GM18505 (cell line): ENCODE data around the gene PLB1.

Experiments
- ATAC-seq: cut with Tn5 transposase; IDR thresholded peaks from one replicate; pipeline ENCODE4 v1.9.1; 2021; ENCODE audit not compliant: unreplicated experiment
- POLR2A ChIP-seq: IDR thresholded peaks from 4 replicates; pipeline ENCODE4 v1.6.1; 2011; ENCODE audit warnings: borderline replicate concordance; ENCODE audit not compliant: insufficient read depth, insufficient read length; ENCODE audit errors: extremely low read depth

PLB1 gene

DNA sequence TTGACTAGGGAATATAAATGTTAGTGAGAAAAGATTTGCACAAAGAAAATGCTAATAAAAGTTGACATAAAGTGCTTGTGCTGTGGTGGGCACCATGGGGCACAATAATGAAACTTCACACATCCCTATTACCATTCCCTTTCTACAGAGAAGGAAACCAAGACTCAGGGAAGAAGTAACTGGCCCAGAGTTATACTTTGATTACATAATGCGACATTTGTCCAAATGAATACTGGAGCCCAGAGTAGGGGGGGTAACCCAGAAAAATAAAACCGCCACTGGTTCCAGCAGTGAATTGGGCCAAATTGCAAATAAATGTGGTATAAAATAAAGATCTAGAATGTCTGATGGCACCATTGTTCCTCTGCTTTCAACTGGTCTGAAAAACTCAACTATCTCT lies 149.7 kb downstream of the PLB1 start:
- no peak for TF ChIP-seq POLR2A
- ATAC-seq = no peak

DNA sequence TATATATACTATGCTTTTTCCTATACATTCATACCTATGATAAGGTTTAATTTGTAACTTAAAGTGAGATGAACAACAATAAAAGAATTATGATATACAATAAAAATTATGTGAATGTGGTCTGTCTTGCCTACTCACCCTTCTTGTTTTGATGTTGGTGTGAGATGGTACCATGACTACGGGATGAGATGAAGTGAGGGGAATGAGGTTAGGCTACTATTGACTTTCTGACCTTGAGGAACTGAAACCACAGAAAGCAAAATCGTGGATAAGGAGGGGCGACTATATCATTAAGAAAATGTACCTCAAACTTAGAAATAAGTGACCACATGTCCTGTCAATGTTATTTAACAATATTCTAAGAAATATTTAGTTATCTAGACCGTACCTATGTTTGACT lies 151.8 kb downstream of the PLB1 start:
- no peak for TF ChIP-seq POLR2A
- ATAC-seq = no peak

DNA sequence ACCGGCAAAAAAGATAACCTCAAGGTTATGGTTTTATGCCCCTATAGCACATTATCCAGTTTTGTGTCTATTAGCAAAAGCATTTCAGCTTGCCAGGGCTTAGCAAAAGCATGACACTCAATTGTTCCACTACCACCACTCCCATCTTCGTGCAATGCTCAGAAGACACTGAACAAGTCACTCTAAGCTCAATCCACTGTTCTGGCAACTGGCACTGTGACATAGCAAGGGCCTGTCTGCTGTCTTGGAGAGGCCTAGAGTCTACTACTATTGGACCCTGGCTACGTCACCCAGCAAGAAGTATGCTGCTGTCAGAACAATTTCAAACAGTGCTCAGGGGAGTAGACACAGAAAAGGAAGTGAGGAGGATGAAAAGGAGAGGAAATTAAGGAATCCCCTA lies 152.3 kb downstream of the PLB1 start:
- no peak for ATAC-seq
- no peak for TF ChIP-seq POLR2A

DNA sequence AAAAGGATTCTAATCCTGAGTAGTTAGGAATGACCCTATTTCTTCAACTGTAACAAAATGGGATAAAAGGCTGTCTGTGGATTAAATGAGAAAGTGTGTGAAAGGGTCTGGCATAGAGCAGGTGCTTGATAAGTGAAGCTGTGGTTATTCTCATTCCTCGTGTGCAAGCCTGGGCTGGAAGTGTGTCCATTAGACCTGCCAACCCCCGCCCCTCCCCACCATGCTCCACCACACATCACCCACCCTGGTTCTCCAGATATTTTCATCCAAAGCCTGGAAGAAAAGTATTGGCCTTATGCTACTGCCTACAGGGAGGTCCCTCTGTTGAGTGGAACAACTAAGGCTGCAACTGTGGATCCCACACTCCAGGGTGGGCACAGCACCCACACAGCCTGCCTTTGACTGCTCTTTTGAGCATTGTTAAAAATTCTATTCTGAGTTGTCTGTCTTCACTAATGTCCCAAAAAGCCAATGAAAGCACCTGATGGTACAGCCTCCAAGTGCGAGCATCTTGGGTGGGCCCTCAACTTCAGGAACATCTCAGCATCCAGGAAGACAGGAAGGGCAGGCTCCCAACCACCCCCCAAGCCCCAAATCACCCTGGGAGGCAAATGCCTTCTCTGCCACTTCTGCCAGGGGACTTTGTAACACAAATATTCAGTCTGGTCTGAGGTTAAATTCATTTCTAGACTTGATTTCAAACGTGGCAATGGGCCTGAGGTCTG lies 153.0 kb downstream of the PLB1 start:
- no peak for TF ChIP-seq POLR2A
- no peak for ATAC-seq

DNA sequence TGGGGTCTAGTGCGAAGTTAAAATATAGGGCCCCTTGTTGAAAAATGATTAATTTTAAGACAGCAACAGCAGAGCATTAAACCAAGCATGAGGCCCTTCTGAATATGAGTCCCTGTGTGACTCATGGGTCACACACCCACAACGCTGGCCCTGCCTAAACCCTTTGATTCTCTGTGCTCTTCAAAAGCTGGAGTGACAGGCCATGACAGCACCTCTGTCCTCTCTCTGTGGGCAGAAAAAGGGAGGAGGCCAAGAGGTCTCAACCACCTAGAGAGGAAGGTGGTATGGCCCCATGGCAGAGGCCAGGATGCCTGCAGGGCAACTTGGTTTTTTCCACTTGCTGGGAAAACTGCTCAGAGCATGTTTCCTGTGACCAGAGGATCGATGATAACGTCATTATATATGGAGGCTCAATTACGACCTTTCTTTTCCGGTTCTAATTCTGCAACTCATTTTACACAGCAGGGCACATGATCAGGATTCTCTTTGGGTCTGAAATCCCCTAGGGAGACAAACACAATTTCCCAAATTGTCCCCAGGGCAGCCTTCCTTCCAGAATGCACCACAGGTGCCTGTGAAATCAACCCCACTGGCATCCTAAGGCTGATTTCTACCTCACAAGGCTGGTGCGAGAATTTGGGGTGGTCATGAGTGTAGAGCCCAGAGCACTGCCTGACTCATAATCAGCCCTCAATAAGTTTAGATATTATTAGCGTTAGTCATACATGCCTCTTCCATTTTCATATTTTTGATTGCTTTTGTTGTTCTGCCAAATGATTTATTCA lies 153.8 kb downstream of the PLB1 start:
- no peak for ATAC-seq
- no peak for TF ChIP-seq POLR2A

DNA sequence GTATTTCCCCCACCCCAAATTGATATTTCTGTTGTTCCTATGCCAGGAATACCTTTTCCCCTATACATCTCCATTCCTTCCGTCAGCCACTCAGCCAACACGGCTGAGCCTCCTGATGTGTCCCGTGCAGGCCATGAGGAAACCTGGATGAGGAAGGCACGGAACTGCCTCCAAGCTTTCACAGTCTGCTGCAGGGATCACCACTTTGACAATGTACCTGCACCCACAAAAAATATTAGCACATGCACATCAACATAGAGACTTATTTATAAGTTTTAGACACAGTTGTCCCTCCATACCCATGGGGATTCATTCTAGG lies 154.4 kb downstream of the PLB1 start:
- no peak for TF ChIP-seq POLR2A
- ATAC-seq = no peak

DNA sequence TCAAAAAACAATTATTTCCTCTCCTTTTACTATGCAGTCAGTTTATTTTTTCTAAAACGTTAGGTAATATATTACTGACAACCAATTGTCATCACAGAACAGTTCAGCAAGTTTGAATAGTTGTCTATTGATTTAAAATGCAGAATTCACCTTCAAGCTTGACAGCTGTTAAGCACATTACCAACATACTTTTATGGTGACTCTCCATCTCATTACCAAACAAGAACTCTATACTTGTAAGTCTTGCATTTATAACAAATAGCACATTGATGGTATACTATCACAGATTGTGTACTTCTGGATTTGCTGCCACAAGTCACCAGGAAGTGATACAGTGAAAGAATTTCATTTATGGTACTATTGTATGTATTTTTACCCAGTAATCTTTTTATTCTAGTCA lies 156.4 kb downstream of the PLB1 start:
- no peak for ATAC-seq
- no peak for TF ChIP-seq POLR2A

DNA sequence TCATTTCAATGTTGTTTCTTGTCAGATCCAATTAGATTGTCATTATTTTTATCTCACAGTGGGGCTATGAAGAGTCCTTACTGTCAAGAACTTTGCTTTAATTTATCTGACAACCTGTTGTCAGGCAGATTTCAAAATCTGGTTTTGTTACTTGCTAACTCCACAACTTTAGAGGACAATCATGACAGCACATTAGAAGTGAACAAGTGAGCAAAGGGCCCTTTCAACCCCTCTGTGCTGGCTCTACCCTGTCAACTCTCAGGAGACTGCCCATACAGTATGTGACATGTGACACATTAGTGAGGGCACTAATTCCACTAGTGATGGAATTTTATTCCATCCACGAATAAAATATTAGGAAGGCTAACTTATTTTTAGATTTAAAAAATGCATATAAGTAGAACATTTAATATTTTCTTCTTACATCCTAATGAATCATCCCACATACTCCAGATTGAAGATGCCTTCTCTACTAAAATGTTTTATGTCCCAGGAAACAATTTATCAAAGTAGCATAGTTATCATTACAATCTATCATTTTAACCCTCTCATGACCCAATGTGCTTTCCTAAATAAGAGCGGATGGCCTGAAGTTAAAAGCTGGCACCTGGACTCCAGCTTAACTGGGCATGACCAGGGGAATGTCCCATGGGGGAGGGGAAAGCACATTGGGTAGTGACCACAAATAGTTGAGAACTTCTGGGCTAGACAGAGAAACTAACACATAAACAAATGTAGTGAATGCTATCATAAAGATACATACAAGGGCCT lies 158.2 kb downstream of the PLB1 start:
- no peak for ATAC-seq
- no peak for TF ChIP-seq POLR2A

DNA sequence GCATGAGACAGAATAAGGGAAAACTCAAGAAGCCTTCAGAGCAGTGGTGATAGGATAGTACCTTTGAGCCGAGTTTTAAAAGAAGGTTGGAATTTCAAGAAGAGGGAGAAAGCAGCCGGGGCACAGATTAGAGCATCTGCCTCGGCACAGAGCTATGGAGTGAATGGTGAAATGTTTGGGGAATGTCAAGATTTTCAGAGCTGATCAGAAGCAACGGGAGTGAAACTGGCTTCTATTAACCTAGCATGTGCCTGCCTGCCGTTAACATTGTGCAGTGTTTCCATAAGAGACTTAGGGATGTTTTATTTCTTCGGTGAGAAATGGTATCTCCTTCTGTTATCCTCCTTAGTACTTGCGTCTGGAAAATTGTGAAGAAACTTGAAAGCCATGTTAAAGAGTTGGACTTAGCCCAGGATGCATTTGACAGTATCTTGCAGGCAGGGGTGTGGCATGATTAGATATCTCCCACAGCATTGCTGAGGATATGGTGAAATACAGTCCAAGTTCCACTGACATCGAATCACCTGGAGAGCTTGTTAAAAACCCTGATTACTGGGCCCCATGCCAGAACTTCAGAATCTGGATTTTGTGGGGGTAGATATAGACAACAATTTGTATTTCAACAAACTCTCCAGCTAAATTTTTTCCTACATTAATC lies 158.9 kb downstream of the PLB1 start:
- no peak for TF ChIP-seq POLR2A
- ATAC-seq = no peak

DNA sequence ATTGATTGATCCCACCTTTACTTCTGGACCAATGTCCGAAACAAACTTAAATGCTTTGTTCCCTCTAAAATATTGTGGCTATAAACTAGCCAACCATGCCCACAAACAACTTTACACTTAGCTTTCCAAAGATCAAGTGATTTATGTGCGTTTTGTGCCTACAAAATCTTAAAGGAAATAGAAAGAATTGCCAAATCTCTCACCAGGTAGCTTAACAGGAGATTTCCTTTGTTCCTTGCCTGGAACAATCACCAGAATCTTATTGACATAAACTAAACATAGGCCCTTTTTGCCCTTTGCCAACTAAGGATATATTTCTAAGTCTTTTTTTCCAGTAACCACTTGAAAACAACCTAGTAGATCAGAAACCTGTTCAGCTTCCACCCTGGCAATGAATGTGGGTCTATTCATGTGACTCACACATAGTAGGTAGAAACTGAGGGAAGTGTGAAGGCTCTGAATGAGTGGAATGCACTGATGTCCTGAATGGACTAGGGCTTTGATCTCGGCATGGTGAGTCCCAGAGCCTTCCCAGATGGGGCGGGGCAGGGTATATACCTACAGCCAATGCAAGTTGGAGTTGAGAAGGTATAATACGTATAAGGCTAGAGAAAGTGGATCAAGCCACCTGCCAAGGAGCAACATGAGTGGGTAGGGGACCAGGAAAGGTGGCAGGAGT lies 161.2 kb downstream of the PLB1 start:
- TF ChIP-seq POLR2A = no peak
- no peak for ATAC-seq

DNA sequence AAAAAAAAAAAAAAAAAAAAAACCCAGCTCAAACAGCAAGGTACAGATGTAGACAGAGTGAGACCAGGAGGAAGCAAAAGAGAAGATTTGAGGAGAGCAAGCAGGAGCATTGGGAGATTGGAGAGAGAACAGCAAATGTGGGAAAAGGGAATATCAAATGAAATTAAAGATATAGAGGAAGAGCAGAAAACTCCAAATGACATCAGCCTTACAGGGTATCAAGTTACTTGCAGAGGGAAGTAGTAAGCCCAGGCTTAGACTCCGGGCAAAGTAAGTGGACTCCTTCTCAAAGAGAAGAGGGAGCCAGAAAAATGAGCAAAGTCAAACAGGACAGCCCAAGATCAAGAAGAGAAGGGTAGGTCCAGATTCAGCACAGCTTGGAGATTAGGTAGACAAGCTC lies 162.5 kb downstream of the PLB1 start:
- TF ChIP-seq POLR2A = no peak
- no peak for ATAC-seq

DNA sequence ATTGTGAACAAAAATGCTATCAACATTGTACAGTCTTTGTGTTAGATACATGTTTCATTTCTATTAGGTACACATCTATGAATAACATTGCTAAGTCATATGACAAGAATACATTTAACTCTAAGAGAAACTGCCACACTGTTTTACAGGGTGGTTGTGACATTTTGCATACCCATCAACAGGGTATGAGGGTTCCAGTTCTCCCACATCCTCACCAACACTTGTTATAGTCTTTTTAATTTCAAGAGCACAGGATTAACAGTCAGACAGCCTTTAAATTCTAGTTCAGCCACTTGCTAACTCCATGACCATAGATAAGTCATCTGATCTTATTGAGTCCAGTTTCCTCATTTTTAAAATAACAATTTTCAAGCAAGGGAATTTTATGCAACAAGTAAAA lies 163.3 kb downstream of the PLB1 start:
- TF ChIP-seq POLR2A = no peak
- ATAC-seq = no peak

DNA sequence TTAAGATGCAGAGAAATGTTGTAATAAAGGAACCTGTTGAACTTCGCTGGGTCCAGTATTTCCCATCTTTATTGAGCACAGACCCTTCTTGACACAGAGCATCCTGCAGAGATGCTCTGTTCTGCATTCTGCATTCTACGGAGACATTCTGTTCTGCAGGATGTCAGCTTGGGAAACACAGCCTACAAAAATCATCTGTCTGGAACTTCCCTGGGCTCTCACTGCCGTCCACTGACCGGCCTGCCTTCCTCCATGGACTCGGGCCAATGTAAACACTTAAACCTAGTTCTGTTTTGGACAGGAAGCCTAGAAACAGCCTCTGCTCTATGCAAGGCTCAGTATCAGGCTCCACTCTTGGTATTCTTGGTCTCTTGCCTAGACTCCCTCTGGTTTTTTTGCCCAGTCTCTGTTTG lies 165.7 kb downstream of the PLB1 start:
- ATAC-seq = no peak
- TF ChIP-seq POLR2A = no peak
